GM19452 (cell line): Measurements from ENCODE around the gene NDP.
"Not testable (repeated sequence)": the region's sequence is repeated elsewhere in the genome, so short reads cannot be mapped to it uniquely, and the experiment has no call there.

Experiments
- ATAC-seq: cut with Tn5 transposase; IDR thresholded peaks from one replicate; pipeline ENCODE4 v1.9.1; 2021; ENCODE audit not compliant: unreplicated experiment

Gene NDP

DNA sequence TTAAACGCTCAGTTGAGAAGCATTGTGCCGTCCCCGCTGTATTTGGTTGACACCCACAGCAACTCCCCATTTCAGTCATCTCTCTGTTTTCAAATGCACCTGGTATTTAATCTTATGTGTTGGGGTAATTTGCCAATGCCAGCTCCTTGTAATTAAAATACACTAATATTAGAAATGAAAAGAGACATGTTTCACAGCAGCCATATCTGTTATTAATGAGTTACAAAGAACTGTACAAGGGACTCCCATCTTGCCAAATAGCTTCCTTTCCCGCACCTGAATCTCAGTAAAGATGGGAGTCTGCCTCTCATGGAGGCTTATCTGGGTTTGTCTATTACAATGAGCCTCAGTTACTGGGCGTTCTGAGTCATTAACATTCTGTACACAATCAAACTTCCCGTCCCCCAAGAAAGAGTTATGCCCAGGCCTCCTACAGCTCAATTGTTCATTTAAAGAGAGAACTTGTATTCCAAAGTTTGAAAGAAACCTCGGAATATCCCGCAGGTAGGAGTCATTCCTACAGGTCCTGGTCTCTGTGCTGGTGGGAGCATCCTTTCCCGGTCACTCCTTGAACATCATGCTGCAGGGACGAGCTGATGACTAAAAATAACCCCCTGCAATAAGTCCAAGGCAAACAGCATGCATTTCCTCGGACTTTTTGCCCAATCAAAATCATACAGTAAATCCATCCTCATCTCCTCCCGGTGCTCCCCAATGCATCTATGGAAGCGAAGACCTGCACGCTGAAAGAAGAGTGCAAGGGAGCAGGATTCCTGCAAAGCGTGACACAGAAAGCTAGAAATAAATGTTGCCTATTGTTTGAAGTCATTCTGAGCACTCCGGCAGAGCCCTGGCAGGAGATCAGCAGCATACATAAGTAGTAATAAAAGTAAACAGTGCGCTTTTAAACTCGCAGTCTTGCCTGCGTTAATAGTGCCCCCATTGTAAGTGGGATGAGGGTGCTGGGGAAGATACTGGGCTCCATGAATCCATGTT lies 926 bp downstream of the NDP start:
- no peak for ATAC-seq

DNA sequence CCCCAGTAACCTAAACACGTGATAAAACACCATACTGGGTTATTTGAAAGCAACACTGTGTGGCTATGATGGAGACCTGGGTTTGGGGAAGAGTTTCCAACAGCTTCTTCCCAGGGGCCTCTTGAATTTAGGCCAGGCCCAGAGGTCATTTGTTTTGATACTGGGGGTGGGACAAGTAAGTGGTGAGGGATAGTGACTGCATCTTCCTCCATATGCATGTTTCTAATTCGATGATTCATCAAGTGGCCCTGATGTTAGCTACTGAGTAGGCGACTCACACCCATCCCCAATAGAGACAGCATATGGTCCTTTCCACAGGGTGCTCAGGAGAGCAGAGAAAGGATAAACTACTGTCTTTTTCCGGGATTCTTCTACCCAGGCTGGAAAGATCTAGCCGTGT lies 2.7 kb downstream of the NDP start:
- no peak for ATAC-seq

DNA sequence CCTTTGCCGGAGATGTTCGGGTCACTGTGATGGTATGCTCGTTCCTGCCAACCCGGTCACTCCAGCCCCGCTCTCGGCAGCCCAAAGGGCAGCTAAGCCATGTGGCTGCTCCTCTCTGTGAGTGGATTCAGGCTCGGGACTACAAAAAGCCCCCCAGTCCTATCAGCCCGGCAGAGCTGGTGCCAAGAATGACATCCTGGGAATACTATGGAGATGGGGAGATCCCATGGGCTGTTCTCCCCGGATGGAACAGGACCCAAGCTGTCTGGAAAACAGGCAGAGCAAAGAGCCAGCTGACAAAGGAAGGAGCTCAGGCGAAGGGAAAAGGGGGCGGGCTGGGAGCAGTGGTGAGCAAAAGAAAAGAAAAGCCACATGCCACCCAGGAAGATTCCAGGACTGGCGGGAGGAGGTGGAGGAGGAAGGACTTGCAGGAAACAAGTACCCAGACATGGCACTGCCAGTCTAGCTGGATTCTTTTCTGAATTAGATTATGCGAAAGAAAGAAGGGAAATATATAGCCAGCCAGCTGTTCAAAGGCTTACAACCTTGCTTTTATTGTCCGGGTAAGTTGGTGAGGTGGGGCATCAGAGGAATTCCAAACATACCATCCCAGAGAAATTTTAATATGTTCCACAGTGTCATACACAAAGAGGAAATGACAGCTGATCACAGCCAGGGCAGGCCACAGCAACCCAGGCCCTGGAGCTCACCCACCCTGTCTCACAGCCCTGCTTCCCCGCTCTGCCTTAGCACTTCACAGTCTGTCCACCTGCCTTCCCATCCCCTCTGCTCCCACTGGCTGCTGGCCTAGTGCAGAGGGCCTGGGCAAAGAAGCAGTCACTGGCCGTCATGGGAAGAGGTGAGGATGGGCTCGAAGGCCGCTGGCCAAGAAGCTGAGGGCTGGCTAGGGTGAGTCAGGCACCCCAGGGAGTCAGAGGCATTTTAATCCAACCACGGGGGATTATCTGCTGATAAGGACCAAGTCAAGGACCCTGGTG lies 3.4 kb downstream of the NDP start:
- no peak for ATAC-seq

DNA sequence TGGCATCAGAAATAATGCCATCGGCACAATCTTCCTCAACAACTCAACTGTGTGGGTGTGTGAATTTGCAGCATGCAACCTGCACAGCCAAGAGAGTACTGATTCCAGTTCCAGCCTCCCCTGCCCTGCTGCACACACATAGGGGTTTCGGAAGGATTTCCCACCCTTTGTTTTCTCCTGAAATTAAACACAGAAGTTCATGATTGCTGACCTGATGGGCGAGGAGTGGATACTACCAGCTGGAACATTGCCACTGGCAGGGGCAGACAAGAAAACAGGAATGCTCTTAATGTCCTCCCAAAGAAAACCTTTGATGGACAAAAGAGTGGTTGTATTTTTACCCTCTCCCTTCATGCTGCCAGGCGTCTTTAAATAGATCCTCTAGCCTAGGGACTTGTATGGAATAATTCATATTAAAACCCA lies 4.8 kb downstream of the NDP start:
- no peak for ATAC-seq

DNA sequence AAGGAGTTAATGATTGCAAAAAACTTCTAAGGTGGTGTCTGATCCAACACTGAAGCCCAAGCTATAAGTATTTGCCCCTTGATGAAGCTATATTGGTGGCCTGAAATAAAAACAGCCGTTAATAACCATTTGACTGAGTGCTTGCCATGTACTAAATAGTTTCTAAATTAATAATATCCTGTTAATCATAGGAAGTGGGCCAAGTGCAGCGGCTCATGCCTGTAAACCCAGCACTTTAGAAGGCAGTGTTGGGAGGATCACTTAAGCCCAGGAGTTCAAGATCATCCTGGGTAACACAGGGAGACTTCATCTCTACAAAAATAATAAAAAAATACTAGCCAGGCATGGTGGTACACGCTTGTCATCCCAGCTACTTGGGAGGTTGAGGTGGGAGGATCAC lies 8.3 kb downstream of the NDP start:
- ATAC-seq: no peak

GRCh38 chrX:43963726-43964125 lies 9.5 kb downstream of the NDP start:
- no peak for ATAC-seq

GRCh38 chrX:43962636-43963035 lies 10.6 kb downstream of the NDP start:
- no peak for ATAC-seq

GRCh38 chrX:43961699-43962098 lies 11.5 kb downstream of the NDP start:
- no peak for ATAC-seq

GRCh38 chrX:43958529-43958928 lies 14.7 kb downstream of the NDP start:
- no peak for ATAC-seq

GRCh38 chrX:43956034-43956433 lies 17.2 kb downstream of the NDP start:
- ATAC-seq: no peak

DNA sequence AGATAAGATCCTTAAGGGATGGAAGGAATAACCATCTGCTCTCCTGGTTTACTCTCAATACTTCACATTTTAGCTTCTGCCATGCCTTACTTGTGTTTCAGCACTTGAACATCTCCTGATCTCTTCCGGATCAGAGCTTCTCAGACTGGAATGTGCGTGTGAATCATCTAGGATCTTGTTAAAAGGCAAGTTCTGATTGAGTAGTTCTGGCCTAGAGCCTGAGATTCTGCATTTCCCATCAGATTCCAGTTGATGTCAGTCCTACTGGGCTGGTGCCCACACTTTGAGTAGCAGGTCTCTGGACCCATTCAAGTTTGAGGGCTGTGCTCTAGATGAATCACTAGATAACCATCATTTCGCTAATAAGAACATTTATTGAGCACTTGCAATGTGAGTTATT lies 20.0 kb downstream of the NDP start:
- ATAC-seq: no peak

GRCh38 chrX:43949669-43950068 lies 23.5 kb downstream of the NDP start:
- no peak for ATAC-seq

DNA sequence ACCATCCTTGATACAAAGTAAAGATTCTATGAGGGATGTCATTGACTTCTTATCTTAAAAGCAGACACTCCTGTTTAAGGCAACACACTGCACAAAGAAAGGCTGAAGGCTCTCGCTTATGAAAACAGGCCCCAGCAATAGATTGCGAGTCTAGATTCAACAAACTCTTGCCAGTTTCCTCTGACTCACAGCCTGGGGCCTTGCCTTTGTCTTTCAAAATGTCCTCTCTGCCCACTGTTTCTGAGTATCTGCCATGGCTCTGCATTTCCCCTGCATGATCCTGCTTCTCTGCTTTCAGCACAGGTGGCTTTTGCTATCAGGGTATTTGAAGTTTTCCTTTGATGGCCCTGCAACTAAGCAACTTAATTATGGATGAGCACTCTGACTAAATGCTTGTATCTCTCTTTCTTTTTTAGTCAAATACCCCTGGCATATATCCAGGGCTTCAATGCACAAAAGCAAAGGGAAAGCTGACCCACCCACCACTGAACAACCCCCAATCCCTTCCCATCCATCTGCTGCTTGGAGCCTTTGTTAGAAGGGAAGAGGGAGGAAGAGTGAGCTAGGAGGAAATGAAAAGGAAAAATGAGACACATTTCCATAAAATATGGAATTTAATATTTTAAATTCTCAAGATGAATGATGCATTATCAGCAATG lies 32.2 kb downstream of the NDP start:
- no peak for ATAC-seq

DNA sequence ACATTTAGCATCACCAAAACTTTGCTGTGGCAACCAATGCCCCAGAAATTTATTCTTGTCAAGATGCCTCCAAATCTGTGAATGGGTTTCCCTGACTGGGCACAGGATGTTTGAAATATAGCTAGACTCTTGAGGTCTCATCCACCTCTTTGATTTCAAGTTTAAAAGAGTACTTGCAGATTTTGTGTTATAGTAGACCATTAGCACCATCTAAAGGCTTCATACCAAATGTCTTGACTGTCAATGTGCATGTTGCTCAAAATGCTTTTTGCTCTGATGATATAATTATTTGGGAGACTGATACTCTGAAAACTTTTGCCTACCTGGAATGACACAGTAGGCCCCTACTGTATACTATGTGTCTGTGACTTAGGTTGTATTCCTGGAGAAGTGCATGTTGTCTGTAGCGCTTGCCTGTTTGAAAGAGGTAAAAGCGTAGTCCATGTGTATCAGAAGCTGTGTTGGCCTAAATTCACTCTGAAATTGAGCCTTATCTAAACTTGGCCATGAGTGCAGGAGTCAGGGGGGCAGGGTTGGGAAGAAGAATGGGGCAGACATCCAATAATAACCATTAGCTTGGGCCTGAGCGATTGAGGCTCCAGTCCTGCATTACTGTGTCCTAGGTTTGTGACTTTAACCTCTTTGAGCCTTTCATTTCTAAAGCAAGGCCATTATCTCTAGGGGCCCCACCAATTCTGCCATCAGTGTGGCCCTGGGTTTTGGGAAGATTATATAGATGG lies 33.8 kb downstream of the NDP start:
- ATAC-seq: no peak

DNA sequence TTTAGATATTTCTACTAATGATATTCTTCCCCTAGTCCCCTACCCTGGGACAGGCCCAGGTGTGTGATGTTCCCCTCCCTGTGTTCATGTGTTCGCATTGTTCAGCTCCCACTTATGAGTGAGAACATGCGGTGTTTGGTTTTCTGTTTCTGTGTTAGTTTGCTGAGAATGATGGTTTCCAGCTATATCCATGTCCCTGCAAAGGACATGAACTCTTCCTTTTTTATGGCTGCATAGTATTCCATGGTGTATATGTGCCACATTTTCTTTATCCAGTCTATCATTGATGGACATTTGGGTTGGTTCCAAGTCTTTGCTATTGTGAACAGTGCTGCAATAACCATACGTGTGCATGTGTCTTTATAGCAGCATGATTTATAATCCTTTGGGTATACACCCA lies 51.2 kb downstream of the NDP start:
- ATAC-seq: not testable (repeated sequence)

DNA sequence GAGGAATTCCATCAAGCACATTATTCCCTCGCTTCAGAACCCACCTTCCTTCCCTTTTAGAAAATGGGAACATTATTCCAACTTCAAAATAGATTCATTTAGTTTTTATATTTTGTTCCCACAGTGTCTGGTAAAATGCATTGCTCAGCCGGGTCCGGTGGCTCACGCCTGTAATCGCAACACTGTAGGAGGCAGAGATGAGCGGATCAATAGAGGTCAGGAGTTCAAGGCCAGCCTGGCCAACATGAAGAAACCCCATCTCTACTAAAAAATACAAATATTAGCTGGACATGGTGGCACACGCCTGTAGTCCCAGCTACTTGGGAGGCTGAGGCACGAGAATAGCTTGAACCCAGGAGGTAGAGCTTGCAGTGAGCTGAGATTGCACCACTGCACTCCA lies 62.4 kb downstream of the NDP start:
- not testable (repeated sequence) for ATAC-seq

GRCh38 chrX:43910012-43910411 lies 63.2 kb downstream of the NDP start:
- no peak for ATAC-seq

DNA sequence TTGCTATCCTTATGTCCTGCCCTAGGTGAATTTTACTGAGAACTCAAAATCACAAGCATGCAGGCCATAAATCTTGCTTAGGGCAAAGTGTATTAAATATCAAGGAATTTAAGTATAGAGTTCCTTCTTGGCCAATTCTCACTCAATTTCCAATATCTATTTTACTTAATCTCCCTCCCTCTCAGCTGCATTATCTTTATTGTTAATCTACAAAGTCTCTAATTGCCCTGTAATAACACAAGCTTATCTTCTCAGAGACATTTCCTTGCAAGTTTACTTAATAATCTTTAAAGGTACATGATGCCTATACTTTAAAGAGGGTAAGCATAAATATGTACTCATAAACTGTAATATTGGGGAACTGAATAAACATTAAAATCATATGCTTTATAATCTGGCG lies 64.0 kb downstream of the NDP start:
- ATAC-seq: no peak

- no peak for ATAC-seq
These were observed 73.0 kb downstream of the NDP start for GRCh38 chrX:43899878-43900815.
